Fibroblast of lung (primary cell): ENCODE results near the gene PPM1H.

Source experiments
- CTCF ChIP-seq, 2 donors: IDR thresholded peaks in 1 of 2; conservative IDR thresholded peaks in 1 of 2; 1 replicate in 1 of 2; 2 replicates in 1 of 2; pipeline ENCODE4 v1.5.1; 2011 to 2012; ENCODE audit warnings: low read length in 2 of 2, control low read depth in 1 of 2, inconsistent platforms in 1 of 2, low read depth in 1 of 2, mild to moderate bottlenecking in 1 of 2
- EZH2 ChIP-seq: IDR thresholded peaks from 2 replicates; pipeline ENCODE4 v1.5.1; 2012; ENCODE audit warnings: low read length, control low read depth, mild to moderate bottlenecking; ENCODE audit errors: missing control alignments

GRCh38 chr12:62900686-62901272 is 34.2 kb downstream of the PPM1H start:
- TF ChIP-seq EZH2 (no peak), CTCF (conservative IDR thresholded peaks at IDR 0.05 in 1 of 2, IDR thresholded peaks at IDR 0.05 in 1 of 2; ENCODE audit: low read depth in 1 of 2, low read length in 2 of 2) (no peak)
